ENCODE data around the gene SPATS2L.

SPATS2L gene

GRCh38 chr2:200404615-200405014, 98.1 kb downstream of the SPATS2L start:
- no peaks in the 10 kb centered on the region for H3K27me3 ChIP-seq
- peak overlapping the region in 1 of 2 donors; percentile 34 for H3K27ac ChIP-seq

DNA sequence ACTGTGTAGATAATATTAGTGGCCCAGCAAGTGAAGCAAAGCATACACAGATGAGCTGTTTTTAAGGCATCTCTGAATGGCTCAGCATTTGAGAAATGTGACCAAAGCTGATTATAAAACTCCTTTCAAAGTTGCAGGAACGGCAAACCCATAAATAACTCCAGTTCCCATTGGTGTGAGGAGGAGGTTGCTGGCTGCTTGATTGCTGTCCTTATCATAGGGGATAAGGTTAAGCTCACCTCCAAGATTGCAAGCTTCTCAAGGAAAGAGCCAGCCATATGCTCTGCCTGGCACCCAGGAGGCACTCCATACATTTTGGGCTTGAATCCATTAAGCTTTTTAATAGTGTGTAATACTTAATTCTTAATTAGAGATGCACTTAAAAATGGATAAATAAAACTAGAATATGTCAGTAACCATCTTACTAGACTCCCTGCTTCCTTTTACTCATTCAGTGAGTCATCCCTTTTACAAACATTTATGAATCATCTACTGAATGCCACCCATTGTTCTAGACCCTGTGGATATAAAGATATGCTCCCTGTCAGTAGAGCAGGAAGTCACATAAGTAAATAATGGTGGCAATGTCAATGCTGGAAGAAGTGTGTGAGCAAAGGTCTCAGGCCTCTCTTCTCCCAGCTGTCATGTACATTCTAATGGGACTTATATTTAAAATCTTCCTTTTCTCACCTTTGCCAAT, 99.3 kb downstream of the SPATS2L start:
- Histone ChIP-seq H3K27me3 (no peaks in the 10 kb centered on the region), H3K36me3 (no peaks in the 10 kb centered on the region), H3K9me3 (no peaks in the 10 kb centered on the region), H3K27ac (peak overlapping the region; percentile 1 to 5), H3K4me3 (no peak overlapping the region), H3K4me1 (peaks cover 0 to 38% (median 17%) of the 10 kb centered on the region in 4 donors)
- no peak for DNase-seq
- intact Hi-C loops (cut with DNase I; ENCODE audit: low total_unique reads), result no loop called here
- TF ChIP-seq, protein P1, sequence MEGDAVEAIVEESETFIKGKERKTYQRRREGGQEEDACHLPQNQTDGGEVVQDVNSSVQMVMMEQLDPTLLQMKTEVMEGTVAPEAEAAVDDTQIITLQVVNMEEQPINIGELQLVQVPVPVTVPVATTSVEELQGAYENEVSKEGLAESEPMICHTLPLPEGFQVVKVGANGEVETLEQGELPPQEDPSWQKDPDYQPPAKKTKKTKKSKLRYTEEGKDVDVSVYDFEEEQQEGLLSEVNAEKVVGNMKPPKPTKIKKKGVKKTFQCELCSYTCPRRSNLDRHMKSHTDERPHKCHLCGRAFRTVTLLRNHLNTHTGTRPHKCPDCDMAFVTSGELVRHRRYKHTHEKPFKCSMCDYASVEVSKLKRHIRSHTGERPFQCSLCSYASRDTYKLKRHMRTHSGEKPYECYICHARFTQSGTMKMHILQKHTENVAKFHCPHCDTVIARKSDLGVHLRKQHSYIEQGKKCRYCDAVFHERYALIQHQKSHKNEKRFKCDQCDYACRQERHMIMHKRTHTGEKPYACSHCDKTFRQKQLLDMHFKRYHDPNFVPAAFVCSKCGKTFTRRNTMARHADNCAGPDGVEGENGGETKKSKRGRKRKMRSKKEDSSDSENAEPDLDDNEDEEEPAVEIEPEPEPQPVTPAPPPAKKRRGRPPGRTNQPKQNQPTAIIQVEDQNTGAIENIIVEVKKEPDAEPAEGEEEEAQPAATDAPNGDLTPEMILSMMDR (IDR thresholded peaks at IDR 0.05), result no peak

More at GRCh38 chr2:200404615-200405014, 98.1 kb downstream of the SPATS2L start:
- intact Hi-C loops (cut with DNase I; ENCODE audit: low total_unique reads), result no loop called here
- DNase-seq, result no peak
- no peaks in the 10 kb centered on the region for H3K36me3 ChIP-seq
- no peak overlapping the region for H3K4me3 ChIP-seq
- TF ChIP-seq, protein P1 (IDR thresholded peaks at IDR 0.05), result no peak
- no peaks in the 10 kb centered on the region for H3K9me3 ChIP-seq
- peaks cover 0 to 38% (median 17%) of the 10 kb centered on the region in 4 donors for H3K4me1 ChIP-seq

DNA sequence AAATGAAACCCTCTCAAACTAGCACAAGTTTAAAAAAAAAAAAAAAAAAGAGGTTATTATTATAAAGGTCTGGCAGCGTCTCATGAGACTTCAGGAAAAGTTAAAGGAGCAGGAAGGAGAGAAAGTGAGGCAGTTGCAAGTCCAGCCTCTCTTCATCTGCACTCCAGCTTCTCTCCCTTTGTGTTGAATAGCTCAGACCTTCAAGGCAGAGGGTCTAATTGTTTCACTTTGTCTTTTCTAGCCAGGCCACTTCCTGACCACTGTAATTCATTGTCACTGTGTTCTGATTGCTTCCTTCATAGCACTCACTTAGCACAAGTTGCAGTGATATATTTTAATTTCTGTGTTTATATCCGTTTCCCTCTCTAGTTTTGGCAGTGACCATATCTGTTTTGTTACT, 99.9 kb downstream of the SPATS2L start:
- Histone ChIP-seq H3K9me3 (no peaks in the 10 kb centered on the region), H3K27me3 (no peaks in the 10 kb centered on the region), H3K4me1 (peaks cover 0 to 38% (median 17%) of the 10 kb centered on the region in 4 donors), H3K36me3 (no peaks in the 10 kb centered on the region), H3K4me3 (no peak overlapping the region), H3K27ac (peak overlapping the region; percentile 1 to 5)
- DNase-seq, result no peak
- intact Hi-C loops (cut with DNase I; ENCODE audit: low total_unique reads), result no loop called here
- TF ChIP-seq, protein P1 (IDR thresholded peaks at IDR 0.05), result no peak

GRCh38 chr2:200408428-200409316, 102.2 kb downstream of the SPATS2L start:
- H3K4me3 ChIP-seq, result no peak overlapping the region
- H3K4me1 ChIP-seq, result peaks cover 0 to 38% (median 17%) of the 10 kb centered on the region in 4 donors
- intact Hi-C loops (cut with DNase I; ENCODE audit: low total_unique reads), result no loop called here
- no peak overlapping the region for H3K27ac ChIP-seq
- no peak for DNase-seq
- TF ChIP-seq, protein P1 (IDR thresholded peaks at IDR 0.05), result no peak
- no peaks in the 10 kb centered on the region for H3K27me3 ChIP-seq
- no peaks in the 10 kb centered on the region for H3K36me3 ChIP-seq
- H3K9me3 ChIP-seq, result no peaks in the 10 kb centered on the region

DNA sequence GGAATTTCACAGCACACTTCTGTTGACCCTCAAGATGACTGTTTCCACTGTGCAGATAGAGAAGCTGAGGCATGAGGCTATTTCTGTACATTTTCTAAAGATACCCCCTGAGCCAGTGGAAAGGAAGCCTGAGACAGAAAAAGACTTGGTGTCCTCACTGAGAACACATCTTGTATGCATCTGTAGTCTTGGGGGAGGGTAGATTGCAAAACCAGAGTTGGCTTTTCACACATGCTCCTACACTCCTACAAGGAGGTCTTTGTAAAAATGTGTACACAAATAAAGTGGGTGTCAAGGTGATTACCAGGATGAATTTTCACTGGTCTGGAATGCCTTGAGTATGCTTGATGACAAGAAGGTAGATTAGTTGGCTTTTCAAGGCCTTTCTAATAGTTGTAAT, 105.3 kb downstream of the SPATS2L start:
- intact Hi-C loops (cut with DNase I; ENCODE audit: low total_unique reads), result no loop called here
- TF ChIP-seq, protein P1 (IDR thresholded peaks at IDR 0.05), result no peak
- H3K36me3 ChIP-seq, result peaks cover 5 to 10% (median 6%) of the 10 kb centered on the region in 3 donors
- DNase-seq, result no peak
- no peaks in the 10 kb centered on the region for H3K9me3 ChIP-seq
- no peaks in the 10 kb centered on the region for H3K27me3 ChIP-seq
- H3K4me3 ChIP-seq, result no peak overlapping the region
- H3K4me1 ChIP-seq, result peaks cover 0 to 14% (median 6%) of the 10 kb centered on the region in 4 donors
- no peak overlapping the region for H3K27ac ChIP-seq

All from tibial artery (tissue), 4 donors.